ENCODE measurements around the gene SLC2A5. TPM values are rescaled to one million over a fixed set of nuclear protein-coding genes. Genes with fewer than 3 reads are reported as not detected.
A peak's percentile ranks its signal among the peaks of the same experiment; 100 is the strongest.
"Not testable (repeated sequence)": the region's sequence is repeated elsewhere in the genome, so short reads cannot be mapped to it uniquely, and the experiment has no call there.

The SLC2A5 gene
- total and polyA plus RNA-seq, 12 donors: 0.50 to 29.9 (median 4.3) TPM

GRCh38 chr1:9004700-9005394 is 64.6 kb downstream of the SLC2A5 start:
- H3K27me3 ChIP-seq: no peaks in the 10 kb centered on the region
- no peaks in the 10 kb centered on the region for H3K9me3 ChIP-seq (replicated peaks in 1 of 3)
- H3K36me3 ChIP-seq (replicated peaks in 1 of 2): no peaks in the 10 kb centered on the region
- intact Hi-C loops (cut with DNase I): loop anchor here in 1 of 2 donors (5.0 kb wide), 2 partner anchors 83 to 97 kb away; no protein-coding TSS in a partner anchor
- 43 to 54% (median 48%) methylated on average over 19 to 22 of the region's 22 CpGs for WGBS, 4 donors
- no peak overlapping the region for H3K4me3 ChIP-seq
- H3K4me1 ChIP-seq (replicated peaks in 1 of 2): no peaks in the 10 kb centered on the region
- TF ChIP-seq CTCF (IDR thresholded peaks at IDR 0.05) (peak; percentile 74 to 95 (median 84)), POLR2A (IDR thresholded peaks at IDR 0.05) (no peak)
- no peak overlapping the region for H3K27ac ChIP-seq
- DNase-seq: peak; percentile 65 to 87 (median 82)

- 73 to 88% (median 84%) methylated on average over 8 to 11 of the region's 11 CpGs for WGBS, 4 donors
- no peaks in the 10 kb centered on the region for H3K4me1 ChIP-seq (replicated peaks in 1 of 2)
Measured at GRCh38 chr1:9004031-9004699, 65.3 kb downstream of the SLC2A5 start.

GRCh38 chr1:9002215-9002560 is 67.2 kb downstream of the SLC2A5 start:
- 79 to 89% (median 86%) methylated on average over 11 of the region's 11 CpGs for WGBS, 4 donors
- H3K4me3 ChIP-seq; H3K27me3 ChIP-seq; H3K9me3 ChIP-seq (replicated peaks in 1 of 3); H3K27ac ChIP-seq; DNase-seq; H3K36me3 ChIP-seq (replicated peaks in 1 of 2); H3K4me1 ChIP-seq (replicated peaks in 1 of 2): not testable (repeated sequence)
- intact Hi-C loops (cut with DNase I): loop anchor here in 1 of 2 donors (5.0 kb wide), 1 partner anchor 80 kb away; no protein-coding TSS in a partner anchor

More at GRCh38 chr1:9004031-9004699, 65.3 kb downstream of the SLC2A5 start:
- no peak overlapping the region for H3K27ac ChIP-seq
- no peak overlapping the region for H3K4me3 ChIP-seq
- TF ChIP-seq CTCF (IDR thresholded peaks at IDR 0.05) (no peak), POLR2A (IDR thresholded peaks at IDR 0.05) (no peak)
- H3K27me3 ChIP-seq: no peaks in the 10 kb centered on the region
- H3K36me3 ChIP-seq (replicated peaks in 1 of 2): no peaks in the 10 kb centered on the region
- DNase-seq: no peak
- no peaks in the 10 kb centered on the region for H3K9me3 ChIP-seq (replicated peaks in 1 of 3)
- intact Hi-C loops (cut with DNase I): loop anchor here in 1 of 2 donors (5.0 kb wide), 1 partner anchor 82 kb away; no protein-coding TSS in a partner anchor

GRCh38 chr1:9001534-9002214 is 67.8 kb downstream of the SLC2A5 start:
- not testable (repeated sequence) for H3K27ac ChIP-seq; H3K27me3 ChIP-seq; H3K4me1 ChIP-seq (replicated peaks in 1 of 2); DNase-seq; H3K36me3 ChIP-seq (replicated peaks in 1 of 2); H3K9me3 ChIP-seq (replicated peaks in 1 of 3); H3K4me3 ChIP-seq
- intact Hi-C loops (cut with DNase I): loop anchor here in 1 of 2 donors (5.0 kb wide), 1 partner anchor 79 kb away; no protein-coding TSS in a partner anchor
- 85 to 92% (median 88%) methylated on average over 11 to 13 of the region's 13 CpGs for WGBS, 4 donors

GRCh38 chr1:8993962-8994675 is 75.3 kb downstream of the SLC2A5 start:
- H3K27ac ChIP-seq; H3K4me3 ChIP-seq; DNase-seq; H3K4me1 ChIP-seq (replicated peaks in 1 of 2); H3K36me3 ChIP-seq (replicated peaks in 1 of 2); H3K9me3 ChIP-seq (replicated peaks in 1 of 3); intact Hi-C loops (cut with DNase I); H3K27me3 ChIP-seq: not testable (repeated sequence)
- WGBS, 4 donors: 84 to 95% (median 87%) methylated on average over 6 to 12 of the region's 13 CpGs

All from adrenal gland (tissue), 12 donors.